Measurements from ENCODE around the gene ITGAV. TPM values are rescaled to one million over a fixed set of nuclear protein-coding genes. Genes with fewer than 3 reads are reported as not detected.

ITGAV gene
- total RNA-seq, 5 donors from 2014 or later (not counting 1 experiment from before 2014, with no cell fraction given) = 5.8 to 9.5 (median 5.9) TPM

DNA sequence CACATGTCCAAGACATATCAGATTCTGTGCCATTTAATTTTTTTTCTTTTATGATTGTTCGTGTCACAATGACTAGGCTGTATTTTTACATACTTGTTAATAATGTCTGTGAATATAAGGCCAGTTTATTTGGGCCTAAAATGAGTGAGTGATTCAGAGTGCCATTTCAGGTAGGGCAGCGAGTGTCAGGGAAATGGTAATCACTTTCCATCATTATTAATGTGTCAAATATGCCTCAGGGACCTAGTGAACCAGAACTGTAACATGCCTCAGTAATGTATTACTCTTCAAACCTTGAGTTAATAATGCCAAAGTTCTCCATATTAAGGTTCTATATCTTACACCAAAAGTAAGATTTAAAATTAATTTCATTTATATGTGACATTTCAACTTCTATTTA is 112.6 kb downstream of the ITGAV start:
- no peaks in the 10 kb centered on the region for H3K4me1 ChIP-seq (ENCODE audit: control insufficient read depth in 1 of 2, extremely low read depth in 1 of 2, insufficient read depth in 2 of 2, low read length in 2 of 2)
- ATAC-seq (replicated peaks in 1 of 4) = no peak
- no peaks in the 10 kb centered on the region for H3K9me3 ChIP-seq
- CTCF ChIA-PET = no interaction called here
- POLR2A ChIA-PET = no interaction called here
- H3K4me3 ChIP-seq (ENCODE audit: control insufficient read depth in 1 of 2, extremely low read depth in 1 of 2, low read length in 1 of 2) = no peak overlapping the region
- Mint-ChIP-seq H3K4me1 (no peaks in the 10 kb centered on the region), H3K9me3 (no peaks in the 10 kb centered on the region), H3K4me3 (no peak overlapping the region), H3K27me3 (peaks cover 8 to 26% of the 10 kb centered on the region in 2 donors), H3K36me3 (no peaks in the 10 kb centered on the region), H3K27ac (no peak overlapping the region)
- H3K27ac ChIP-seq (ENCODE audit: low read length) = no peak overlapping the region
- no peak for DNase-seq
- WGBS (ENCODE audit: insufficient coverage) = no CpG with 5 or more reads among the region's 2 CpGs
- no peaks in the 10 kb centered on the region for H3K36me3 ChIP-seq (ENCODE audit: control insufficient read depth in 2 of 2, extremely low read depth in 1 of 2, insufficient read depth in 1 of 2, low read length in 1 of 2)
- no peaks in the 10 kb centered on the region for H3K27me3 ChIP-seq (replicated peaks in 1 of 2; ENCODE audit: control insufficient read depth in 2 of 2, extremely low read depth in 1 of 2, insufficient read depth in 2 of 2, low read length in 1 of 2)

DNA sequence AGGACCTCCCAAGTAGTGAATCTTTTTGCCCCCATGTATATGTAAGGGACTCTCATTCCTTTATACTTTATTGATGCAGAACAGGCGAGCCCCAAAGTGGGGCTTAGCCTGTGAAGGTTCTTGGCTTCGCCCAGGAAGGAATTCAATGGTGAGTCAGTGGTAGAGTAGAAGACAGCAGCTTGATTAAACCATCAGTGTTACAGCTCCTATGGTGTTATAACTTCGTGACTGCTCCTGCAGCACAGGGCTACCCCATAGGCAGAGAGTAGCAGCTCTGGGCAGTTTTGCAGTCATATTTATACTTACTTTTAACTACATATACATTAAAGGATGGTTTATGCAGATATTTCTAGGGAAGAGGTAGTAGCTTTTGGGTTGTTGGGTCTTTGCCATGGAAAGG is 115.0 kb downstream of the ITGAV start:
- H3K36me3 ChIP-seq (ENCODE audit: control insufficient read depth in 2 of 2, extremely low read depth in 1 of 2, insufficient read depth in 1 of 2, low read length in 1 of 2) = no peaks in the 10 kb centered on the region
- no peak overlapping the region for H3K27ac ChIP-seq (ENCODE audit: low read length)
- Mint-ChIP-seq H3K4me1 (no peaks in the 10 kb centered on the region), H3K9me3 (no peaks in the 10 kb centered on the region), H3K36me3 (no peaks in the 10 kb centered on the region), H3K4me3 (no peak overlapping the region), H3K27me3 (peaks cover 1 to 12% of the 10 kb centered on the region in 2 donors), H3K27ac (no peak overlapping the region)
- H3K4me3 ChIP-seq (ENCODE audit: control insufficient read depth in 1 of 2, extremely low read depth in 1 of 2, low read length in 1 of 2) = no peak overlapping the region
- no peaks in the 10 kb centered on the region for H3K4me1 ChIP-seq (ENCODE audit: control insufficient read depth in 1 of 2, extremely low read depth in 1 of 2, insufficient read depth in 2 of 2, low read length in 2 of 2)
- ChIA-PET POLR2A (no interaction called here), CTCF (no interaction called here)
- no CpG with 5 or more reads among the region's 3 CpGs for WGBS (ENCODE audit: insufficient coverage)
- ATAC-seq (replicated peaks in 1 of 4) (no peak), DNase-seq (no peak)
- no peaks in the 10 kb centered on the region for H3K9me3 ChIP-seq
- H3K27me3 ChIP-seq (replicated peaks in 1 of 2; ENCODE audit: control insufficient read depth in 2 of 2, extremely low read depth in 1 of 2, insufficient read depth in 2 of 2, low read length in 1 of 2) = no peaks in the 10 kb centered on the region

DNA sequence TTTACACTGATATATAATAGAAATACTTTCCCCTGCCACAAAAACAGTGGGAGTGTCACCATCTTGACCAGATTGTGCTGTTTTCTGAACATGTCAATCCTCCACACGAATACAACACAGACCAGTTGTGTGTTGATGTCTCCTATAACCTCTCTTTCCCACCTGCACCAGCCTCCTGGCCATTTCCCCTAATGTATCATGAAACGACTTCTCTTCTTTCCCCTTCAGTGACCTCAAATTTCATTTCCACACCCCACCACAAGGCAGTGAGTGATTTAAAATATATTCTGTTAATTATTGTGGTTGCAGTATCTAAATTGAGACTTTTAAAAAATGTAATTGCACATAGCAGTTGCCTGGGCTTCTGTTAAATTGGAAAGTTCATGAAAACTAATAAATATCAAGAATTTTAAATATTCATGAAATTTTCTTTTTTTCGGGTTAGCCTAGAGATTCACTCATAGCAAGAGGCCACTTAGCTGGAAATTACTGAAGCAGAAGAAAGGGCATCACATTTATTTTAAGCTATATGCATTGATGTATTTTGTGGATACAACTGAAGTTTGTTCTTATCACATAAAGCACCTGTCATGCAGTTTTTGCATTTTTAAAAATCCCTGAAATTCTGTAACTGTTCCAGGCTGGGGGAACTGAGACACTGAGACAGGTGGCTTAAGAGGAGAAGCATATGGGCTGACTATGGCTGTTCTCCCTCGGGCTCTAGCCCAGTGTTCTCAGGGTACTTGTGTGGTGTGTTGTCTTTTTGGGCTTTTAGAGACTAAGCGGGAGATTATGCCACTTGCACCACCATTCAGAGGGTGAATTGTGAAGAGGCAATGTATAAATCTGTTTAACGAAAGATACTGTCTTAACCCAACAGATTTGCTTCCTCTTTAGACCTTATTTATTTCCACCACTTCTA is 119.9 kb downstream of the ITGAV start:
- H3K9me3 Mint-ChIP-seq = no peaks in the 10 kb centered on the region
- H3K4me1 Mint-ChIP-seq = no peaks in the 10 kb centered on the region
- Histone ChIP-seq H3K4me3 (ENCODE audit: control insufficient read depth in 1 of 2, extremely low read depth in 1 of 2, low read length in 1 of 2) (no peak overlapping the region), H3K36me3 (ENCODE audit: control insufficient read depth in 2 of 2, extremely low read depth in 1 of 2, insufficient read depth in 1 of 2, low read length in 1 of 2) (no peaks in the 10 kb centered on the region), H3K9me3 (no peaks in the 10 kb centered on the region), H3K27ac (ENCODE audit: low read length) (no peak overlapping the region), H3K27me3 (replicated peaks in 1 of 2; ENCODE audit: control insufficient read depth in 2 of 2, extremely low read depth in 1 of 2, insufficient read depth in 2 of 2, low read length in 1 of 2) (no peaks in the 10 kb centered on the region), H3K4me1 (ENCODE audit: control insufficient read depth in 1 of 2, extremely low read depth in 1 of 2, insufficient read depth in 2 of 2, low read length in 2 of 2) (no peaks in the 10 kb centered on the region)
- ATAC-seq (replicated peaks in 1 of 4) (no peak), DNase-seq (no peak)
- H3K27ac Mint-ChIP-seq = no peak overlapping the region
- no peaks in the 10 kb centered on the region for H3K36me3 Mint-ChIP-seq
- H3K27me3 Mint-ChIP-seq = no peaks in the 10 kb centered on the region
- 60% methylated on average over 1 of the region's 6 CpGs for WGBS (ENCODE audit: insufficient coverage)
- POLR2A ChIA-PET = no interaction called here
- CTCF ChIA-PET = no interaction called here
- H3K4me3 Mint-ChIP-seq = no peak overlapping the region

DNA sequence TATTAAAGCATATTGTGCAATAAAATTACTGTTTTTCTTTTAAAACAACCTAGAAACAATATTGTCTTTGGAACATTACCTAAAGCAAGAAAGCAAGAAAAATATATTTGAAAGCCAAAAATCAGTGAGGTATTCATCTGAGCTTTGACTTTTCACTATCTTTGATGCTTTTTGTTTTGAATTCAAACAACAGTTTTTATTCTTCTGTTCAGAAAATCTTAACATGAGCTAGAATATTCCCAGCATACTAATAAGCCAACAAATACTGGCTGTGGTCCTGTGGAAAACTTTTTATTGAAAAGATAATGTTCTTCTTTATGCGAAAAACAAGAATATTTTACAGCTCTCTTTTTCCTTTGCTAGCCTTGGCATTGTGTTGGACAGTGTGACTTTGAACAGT is 123.8 kb downstream of the ITGAV start:
- Mint-ChIP-seq H3K4me1 (no peaks in the 10 kb centered on the region), H3K27me3 (no peaks in the 10 kb centered on the region), H3K36me3 (no peaks in the 10 kb centered on the region), H3K9me3 (no peaks in the 10 kb centered on the region), H3K27ac (no peak overlapping the region), H3K4me3 (no peak overlapping the region)
- no peak overlapping the region for H3K27ac ChIP-seq (ENCODE audit: low read length)
- no peaks in the 10 kb centered on the region for H3K9me3 ChIP-seq
- WGBS (ENCODE audit: insufficient coverage) = no CpG with 5 or more reads among the region's 1 CpG
- no peak overlapping the region for H3K4me3 ChIP-seq (ENCODE audit: control insufficient read depth in 1 of 2, extremely low read depth in 1 of 2, low read length in 1 of 2)
- POLR2A ChIA-PET = no interaction called here
- DNase-seq (no peak), ATAC-seq (replicated peaks in 1 of 4) (no peak)
- CTCF ChIA-PET = no interaction called here
- H3K27me3 ChIP-seq (replicated peaks in 1 of 2; ENCODE audit: control insufficient read depth in 2 of 2, extremely low read depth in 1 of 2, insufficient read depth in 2 of 2, low read length in 1 of 2) = no peaks in the 10 kb centered on the region
- no peaks in the 10 kb centered on the region for H3K4me1 ChIP-seq (ENCODE audit: control insufficient read depth in 1 of 2, extremely low read depth in 1 of 2, insufficient read depth in 2 of 2, low read length in 2 of 2)
- H3K36me3 ChIP-seq (ENCODE audit: control insufficient read depth in 2 of 2, extremely low read depth in 1 of 2, insufficient read depth in 1 of 2, low read length in 1 of 2) = no peaks in the 10 kb centered on the region

DNA sequence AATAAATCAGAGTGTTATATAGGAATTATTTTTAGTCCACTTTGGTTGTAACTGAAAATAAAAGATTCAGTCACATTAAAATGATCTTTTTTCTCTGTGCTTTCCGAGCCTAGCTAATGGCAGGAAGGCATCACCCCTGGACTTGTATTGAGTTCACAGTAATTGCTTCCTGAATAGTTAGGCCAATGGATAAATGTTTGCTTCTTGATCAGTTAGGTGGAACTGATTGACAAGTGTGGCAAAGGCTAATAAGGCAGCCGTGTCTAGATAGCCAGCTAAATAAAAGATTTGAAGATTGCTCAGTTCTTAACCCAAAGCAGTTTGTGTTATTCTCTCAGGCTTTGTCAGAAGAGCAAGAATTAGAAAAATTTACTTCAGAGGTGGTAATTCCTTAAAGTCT is 124.8 kb downstream of the ITGAV start:
- Histone ChIP-seq H3K27me3 (replicated peaks in 1 of 2; ENCODE audit: control insufficient read depth in 2 of 2, extremely low read depth in 1 of 2, insufficient read depth in 2 of 2, low read length in 1 of 2) (no peaks in the 10 kb centered on the region), H3K36me3 (ENCODE audit: control insufficient read depth in 2 of 2, extremely low read depth in 1 of 2, insufficient read depth in 1 of 2, low read length in 1 of 2) (no peaks in the 10 kb centered on the region), H3K27ac (ENCODE audit: low read length) (no peak overlapping the region), H3K9me3 (no peaks in the 10 kb centered on the region), H3K4me1 (ENCODE audit: control insufficient read depth in 1 of 2, extremely low read depth in 1 of 2, insufficient read depth in 2 of 2, low read length in 2 of 2) (no peaks in the 10 kb centered on the region), H3K4me3 (ENCODE audit: control insufficient read depth in 1 of 2, extremely low read depth in 1 of 2, low read length in 1 of 2) (no peak overlapping the region)
- 83% methylated on average over 1 of the region's 2 CpGs for WGBS (ENCODE audit: insufficient coverage)
- ChIA-PET POLR2A (no interaction called here), CTCF (no interaction called here)
- Mint-ChIP-seq H3K4me3 (no peak overlapping the region), H3K4me1 (no peaks in the 10 kb centered on the region), H3K36me3 (no peaks in the 10 kb centered on the region), H3K9me3 (no peaks in the 10 kb centered on the region), H3K27me3 (no peaks in the 10 kb centered on the region), H3K27ac (no peak overlapping the region)
- no peak for ATAC-seq (replicated peaks in 1 of 4)
- no peak for DNase-seq

GRCh38 chr2:186716004-186716403 is 126.1 kb downstream of the ITGAV start:
- WGBS (ENCODE audit: insufficient coverage) = no CpG with 5 or more reads among the region's 1 CpG
- H3K4me1 ChIP-seq (ENCODE audit: control insufficient read depth in 1 of 2, extremely low read depth in 1 of 2, insufficient read depth in 2 of 2, low read length in 2 of 2) = no peaks in the 10 kb centered on the region
- H3K4me3 ChIP-seq (ENCODE audit: control insufficient read depth in 1 of 2, extremely low read depth in 1 of 2, low read length in 1 of 2) = no peak overlapping the region
- Mint-ChIP-seq H3K9me3 (no peaks in the 10 kb centered on the region), H3K27me3 (no peaks in the 10 kb centered on the region), H3K4me1 (no peaks in the 10 kb centered on the region), H3K4me3 (no peak overlapping the region), H3K36me3 (no peaks in the 10 kb centered on the region), H3K27ac (no peak overlapping the region)
- DNase-seq (no peak), ATAC-seq (replicated peaks in 1 of 4) (no peak)
- no peak overlapping the region for H3K27ac ChIP-seq (ENCODE audit: low read length)
- ChIA-PET CTCF (no interaction called here), POLR2A (no interaction called here)
- no peaks in the 10 kb centered on the region for H3K9me3 ChIP-seq
- H3K27me3 ChIP-seq (replicated peaks in 1 of 2; ENCODE audit: control insufficient read depth in 2 of 2, extremely low read depth in 1 of 2, insufficient read depth in 2 of 2, low read length in 1 of 2) = no peaks in the 10 kb centered on the region
- no peaks in the 10 kb centered on the region for H3K36me3 ChIP-seq (ENCODE audit: control insufficient read depth in 2 of 2, extremely low read depth in 1 of 2, insufficient read depth in 1 of 2, low read length in 1 of 2)

GRCh38 chr2:186716899-186717298 is 127.0 kb downstream of the ITGAV start:
- Mint-ChIP-seq H3K4me1 (no peaks in the 10 kb centered on the region), H3K36me3 (no peaks in the 10 kb centered on the region), H3K9me3 (no peaks in the 10 kb centered on the region), H3K4me3 (no peak overlapping the region), H3K27ac (no peak overlapping the region), H3K27me3 (no peaks in the 10 kb centered on the region)
- ATAC-seq (replicated peaks in 1 of 4) (no peak), DNase-seq (no peak)
- Histone ChIP-seq H3K4me1 (ENCODE audit: control insufficient read depth in 1 of 2, extremely low read depth in 1 of 2, insufficient read depth in 2 of 2, low read length in 2 of 2) (no peaks in the 10 kb centered on the region), H3K27me3 (replicated peaks in 1 of 2; ENCODE audit: control insufficient read depth in 2 of 2, extremely low read depth in 1 of 2, insufficient read depth in 2 of 2, low read length in 1 of 2) (no peaks in the 10 kb centered on the region), H3K9me3 (no peaks in the 10 kb centered on the region), H3K27ac (ENCODE audit: low read length) (no peak overlapping the region), H3K4me3 (ENCODE audit: control insufficient read depth in 1 of 2, extremely low read depth in 1 of 2, low read length in 1 of 2) (no peak overlapping the region), H3K36me3 (ENCODE audit: control insufficient read depth in 2 of 2, extremely low read depth in 1 of 2, insufficient read depth in 1 of 2, low read length in 1 of 2) (no peaks in the 10 kb centered on the region)
- ChIA-PET CTCF (no interaction called here), POLR2A (no interaction called here)
- no CpG with 5 or more reads among the region's 2 CpGs for WGBS (ENCODE audit: insufficient coverage)
